ENCODE data around the gene CUL3. TPM values are rescaled to one million over a fixed set of nuclear protein-coding genes. Genes with fewer than 3 reads are reported as not detected.

The CUL3 gene
- total and polyA plus RNA-seq, 2 of the 8 experiments (the other 6 are each of a cell fraction or from before 2014, with no cell fraction given): 28.5 to 113 TPM

DNA sequence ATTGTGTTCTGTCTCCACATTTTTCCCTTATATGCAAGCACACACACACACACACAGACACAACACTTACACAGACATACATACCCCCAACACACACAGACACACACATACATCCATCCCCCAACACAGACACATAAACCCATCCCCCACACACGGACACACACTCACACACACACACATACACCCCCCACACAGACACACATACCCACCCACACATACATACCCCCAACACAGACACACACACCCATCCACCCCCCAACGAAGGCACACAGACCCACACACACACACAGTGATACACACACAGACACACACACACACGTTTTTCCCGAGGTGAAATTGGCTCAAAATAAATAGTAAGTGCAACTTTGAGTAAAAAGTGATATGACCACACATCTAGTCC, 41.6 kb upstream of the CUL3 start:
- H2BK12ac ChIP-seq (ENCODE audit: low read depth, low read length): no peak overlapping the region
- DNase-seq (ENCODE audit: low read depth in 1 of 2, low spot score in 2 of 2): no peak

More for the DNA sequence above, 41.6 kb upstream of the CUL3 start:
- H3K4me1 ChIP-seq (replicated peaks in 1 of 4; ENCODE audit: control insufficient read depth in 3 of 4, insufficient read depth in 4 of 4, low read length in 3 of 4): no peaks in the 10 kb centered on the region
- H3K79me1 ChIP-seq (ENCODE audit: low read depth, low read length): no peaks in the 10 kb centered on the region
- 91% methylated on average over 4 of the region's 4 CpGs; no CpG with 5 or more reads in 1 of the 2 experiments for WGBS, 2 experiments (ENCODE audit: extremely low coverage in 1 of 2, insufficient coverage in 1 of 2, insufficient read length in 1 of 2, insufficient replicate concordance in 2 of 2, low coverage in 1 of 2, low lambda C conversion rate in 2 of 2, missing lambda C conversion rate in 1 of 2)
- H3K79me2 ChIP-seq (ENCODE audit: control insufficient read depth in 1 of 2, insufficient read depth in 2 of 2, low read length in 2 of 2): no peaks in the 10 kb centered on the region
- FAIRE-seq: no peak
- peak overlapping the region; percentile 8 for H4K91ac ChIP-seq (replicated peaks; ENCODE audit: insufficient read length, low read length)
- no peaks in the 10 kb centered on the region for H3K27me3 ChIP-seq (replicated peaks in 1 of 4; ENCODE audit: control insufficient read depth in 3 of 4, extremely low read depth in 1 of 4, insufficient read depth in 3 of 4, low read length in 3 of 4)
- TF ChIP-seq TAF7 (optimal IDR thresholded peaks at IDR 0.05; ENCODE audit: borderline replicate concordance, low read depth, low read length): no peak
- no peak overlapping the region for H3K4ac ChIP-seq (replicated peaks; ENCODE audit: insufficient read length, low read depth, low read length)
- H3K14ac ChIP-seq (ENCODE audit: insufficient read length): no peak overlapping the region
- no peak overlapping the region for H3K18ac ChIP-seq (ENCODE audit: extremely low read depth, low read length)
- POLR2A ChIA-PET (ENCODE audit: partially characterized antibody): no interaction called here
- H4K20me1 ChIP-seq (replicated peaks in 1 of 2; ENCODE audit: control insufficient read depth in 1 of 2, insufficient read depth in 2 of 2, low read length in 2 of 2): peaks cover 0 to 3% of the 10 kb centered on the region in 2 experiments
- no peak overlapping the region for H4K5ac ChIP-seq (ENCODE audit: insufficient read length, low read depth, low read length)
- no peak overlapping the region for H3K9ac ChIP-seq (replicated peaks in 1 of 4; ENCODE audit: extremely low read depth in 1 of 4, low read depth in 3 of 4, low read length in 3 of 4)
- no peak overlapping the region for H2AK5ac ChIP-seq (ENCODE audit: low read depth, low read length)
- peaks cover 3% of the 10 kb centered on the region; the same call in 1 of the 2 replicates for H3K23me2 ChIP-seq (ENCODE audit: low read depth, low read length)
- H2BK5ac ChIP-seq (ENCODE audit: low read depth, low read length): no peak overlapping the region
- no peak overlapping the region for H4K8ac ChIP-seq (ENCODE audit: extremely low read depth, insufficient read depth, low read length)
- peak overlapping the region; percentile 96 for H3K56ac ChIP-seq (replicated peaks; ENCODE audit: insufficient read length, low read depth, low read length)
- H2BK15ac ChIP-seq (ENCODE audit: low read length): no peak overlapping the region
- H3K4me2 ChIP-seq (ENCODE audit: insufficient read depth in 1 of 2, low read depth in 2 of 2, low read length in 2 of 2): no peak overlapping the region
- H3K9me3 ChIP-seq (ENCODE audit: insufficient read depth in 2 of 2, low read depth in 1 of 2, low read length in 1 of 2): no peaks in the 10 kb centered on the region
- no peak overlapping the region for H2BK120ac ChIP-seq (replicated peaks; ENCODE audit: low read depth, low read length)
- no peak overlapping the region for H3K4me3 ChIP-seq (ENCODE audit: extremely low read depth in 1 of 4, insufficient read depth in 2 of 4, low read depth in 3 of 4, low read length in 4 of 4)
- H2AFZ ChIP-seq (ENCODE audit: low read length): no peak overlapping the region
- no peak overlapping the region for H3K27ac ChIP-seq (ENCODE audit: low read depth, low read length)
- no peak overlapping the region for H3K23ac ChIP-seq (ENCODE audit: insufficient read length)
- no peaks in the 10 kb centered on the region for H3K36me3 ChIP-seq (ENCODE audit: control insufficient read depth in 2 of 4, insufficient read depth in 4 of 4, low read length in 3 of 4)
- no peak overlapping the region for H2BK20ac ChIP-seq (ENCODE audit: low read length)
- CTCF ChIA-PET (ENCODE audit: partially characterized antibody): no interaction called here

Measured in H1 (cell line).